HepG2 (cell line): ENCODE data around the gene PCDHGA9.

Experiments used
- CTCF ChIP-seq: sonication (generic); formaldehyde crosslinking; IDR thresholded peaks from 2 replicates; pipeline ENCODE4 v1.5.0; 2020; ENCODE audit warnings: mild to moderate bottlenecking, missing genetic modification reagents, moderate library complexity
- PCBP1 ChIP-seq: fragments of 200-400 bp; formaldehyde crosslinking; IDR thresholded peaks from 2 replicates; pipeline ENCODE4 v1.6.1; 2017; ENCODE audit warnings: mild to moderate bottlenecking, low read depth, low read length, borderline replicate concordance
- RCOR2 ChIP-seq: IDR thresholded peaks from 2 replicates; pipeline ENCODE4 v1.6.1; 2016; ENCODE audit warnings: missing biosample characterization, missing genetic modification reagents

GRCh38 chr5:141427783-141428426, 25.3 kb downstream of the PCDHGA9 start:
- no peak for TF ChIP-seq RCOR2
- no peak for TF ChIP-seq CTCF
- TF ChIP-seq PCBP1 = no peak
